ENCODE data around the gene TRIM33. TPM values are rescaled to one million over a fixed set of nuclear protein-coding genes. Genes with fewer than 3 reads are reported as not detected.

TRIM33 gene
- polyA plus RNA-seq, 1 of the 3 experiments (the other 2 are of a cell fraction), result 6.3 TPM

DNA sequence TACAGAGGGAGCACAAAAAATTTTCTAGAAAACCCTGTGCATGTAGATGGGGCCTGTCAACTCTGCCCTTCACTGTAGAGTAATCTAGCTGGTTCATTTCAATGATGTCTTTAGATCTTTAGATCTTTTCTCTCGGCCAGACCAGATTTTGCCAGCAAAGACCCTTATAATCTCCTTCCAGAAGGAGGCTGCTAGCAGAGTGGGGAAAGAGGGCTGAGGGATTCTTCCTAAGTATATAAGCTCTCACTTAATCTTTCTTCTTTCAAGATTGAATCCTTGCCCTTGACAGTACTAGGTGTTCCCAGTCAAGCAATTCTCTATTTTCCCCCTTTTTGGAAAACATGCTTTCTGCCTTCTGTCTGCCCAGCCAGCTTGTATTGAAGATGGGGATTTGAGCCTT lies 36.1 kb upstream of the TRIM33 start:
- ChIA-PET POLR2A (no interaction called here), CTCF (interaction anchor here (0.5 to 1.4 kb wide), 2 partner anchors 9 to 35 kb away, joined by 3 to 4 read pairs; no protein-coding TSS in a partner anchor)
- Histone ChIP-seq H3K27me3 (ENCODE audit: insufficient read depth) (no peaks in the 10 kb centered on the region), H3K9me2 (no peaks in the 10 kb centered on the region), H3K27ac (ENCODE audit: low read depth in 2 of 2, low read length in 1 of 2) (no peak overlapping the region), H3K36me3 (replicated peaks in 1 of 2; ENCODE audit: control insufficient read depth in 1 of 2, insufficient read depth in 2 of 2, low read length in 1 of 2) (no peaks in the 10 kb centered on the region), H3K9me3 (no peaks in the 10 kb centered on the region), H3K79me2 (ENCODE audit: insufficient read depth) (no peaks in the 10 kb centered on the region), H3K4me3 (ENCODE audit: low read depth in 2 of 2, low read length in 1 of 2) (no peak overlapping the region), H3K4me1 (ENCODE audit: control insufficient read depth in 1 of 2, insufficient read depth in 2 of 2, low read depth in 1 of 2, low read length in 1 of 2) (no peaks in the 10 kb centered on the region), H3F3A (replicated peaks; ENCODE audit: insufficient read depth) (no peaks in the 10 kb centered on the region), H2AFZ (ENCODE audit: low read depth) (no peak overlapping the region), H3K9ac (no peak overlapping the region), H3K4me2 (no peak overlapping the region), H4K20me1 (ENCODE audit: insufficient read depth) (no peaks in the 10 kb centered on the region)
- 29% methylated on average over 1 of the region's 1 CpG for WGBS (ENCODE audit: low lambda C conversion rate)
- TF ChIP-seq EP300 (IDR thresholded peaks at IDR 0.05; ENCODE audit: borderline replicate concordance in 1 of 2, low read depth in 1 of 2, low read length in 1 of 2) (no peak), RAD21 (IDR thresholded peaks at IDR 0.05; ENCODE audit: low read length) (no peak), RCOR1 (IDR thresholded peaks at IDR 0.05; ENCODE audit: low read length) (no peak), GATA2 (CRISPR knock-in tag; IDR thresholded peaks at IDR 0.05) (no peak), RXRA (IDR thresholded peaks at IDR 0.05; ENCODE audit: borderline replicate concordance, low read depth) (no peak), TEAD4 (IDR thresholded peaks at IDR 0.05; ENCODE audit: borderline replicate concordance, insufficient read depth) (no peak), CHD2 (IDR thresholded peaks at IDR 0.05; ENCODE audit: low read length, partially characterized antibody) (no peak), GABPA (IDR thresholded peaks at IDR 0.05; ENCODE audit: low read depth) (no peak), FOXM1 (IDR thresholded peaks at IDR 0.05; ENCODE audit: low read depth) (no peak), SIN3A (IDR thresholded peaks at IDR 0.05; ENCODE audit: borderline replicate concordance, low read depth, low read length) (no peak), YY1 (IDR thresholded peaks at IDR 0.05; ENCODE audit: low read depth) (no peak), ELF1 (IDR thresholded peaks at IDR 0.05) (no peak), NRF1 (IDR thresholded peaks at IDR 0.05; ENCODE audit: low read depth, low read length) (no peak), SMC3 (IDR thresholded peaks at IDR 0.05; ENCODE audit: low read depth, low read length) (no peak), TAF1 (IDR thresholded peaks at IDR 0.05; ENCODE audit: borderline replicate concordance, low read depth, low read length) (no peak)
- TF ChIP-seq, protein P1, sequence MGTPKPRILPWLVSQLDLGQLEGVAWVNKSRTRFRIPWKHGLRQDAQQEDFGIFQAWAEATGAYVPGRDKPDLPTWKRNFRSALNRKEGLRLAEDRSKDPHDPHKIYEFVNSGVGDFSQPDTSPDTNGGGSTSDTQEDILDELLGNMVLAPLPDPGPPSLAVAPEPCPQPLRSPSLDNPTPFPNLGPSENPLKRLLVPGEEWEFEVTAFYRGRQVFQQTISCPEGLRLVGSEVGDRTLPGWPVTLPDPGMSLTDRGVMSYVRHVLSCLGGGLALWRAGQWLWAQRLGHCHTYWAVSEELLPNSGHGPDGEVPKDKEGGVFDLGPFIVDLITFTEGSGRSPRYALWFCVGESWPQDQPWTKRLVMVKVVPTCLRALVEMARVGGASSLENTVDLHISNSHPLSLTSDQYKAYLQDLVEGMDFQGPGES (IDR thresholded peaks at IDR 0.05; ENCODE audit: low read depth, low read length), result no peak
- TF ChIP-seq, protein P2, sequence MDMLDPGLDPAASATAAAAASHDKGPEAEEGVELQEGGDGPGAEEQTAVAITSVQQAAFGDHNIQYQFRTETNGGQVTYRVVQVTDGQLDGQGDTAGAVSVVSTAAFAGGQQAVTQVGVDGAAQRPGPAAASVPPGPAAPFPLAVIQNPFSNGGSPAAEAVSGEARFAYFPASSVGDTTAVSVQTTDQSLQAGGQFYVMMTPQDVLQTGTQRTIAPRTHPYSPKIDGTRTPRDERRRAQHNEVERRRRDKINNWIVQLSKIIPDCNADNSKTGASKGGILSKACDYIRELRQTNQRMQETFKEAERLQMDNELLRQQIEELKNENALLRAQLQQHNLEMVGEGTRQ (IDR thresholded peaks at IDR 0.05; ENCODE audit: borderline replicate concordance, low read depth, low read length), result no peak
- TF ChIP-seq, protein P3, sequence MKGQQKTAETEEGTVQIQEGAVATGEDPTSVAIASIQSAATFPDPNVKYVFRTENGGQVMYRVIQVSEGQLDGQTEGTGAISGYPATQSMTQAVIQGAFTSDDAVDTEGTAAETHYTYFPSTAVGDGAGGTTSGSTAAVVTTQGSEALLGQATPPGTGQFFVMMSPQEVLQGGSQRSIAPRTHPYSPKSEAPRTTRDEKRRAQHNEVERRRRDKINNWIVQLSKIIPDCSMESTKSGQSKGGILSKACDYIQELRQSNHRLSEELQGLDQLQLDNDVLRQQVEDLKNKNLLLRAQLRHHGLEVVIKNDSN (IDR thresholded peaks at IDR 0.05; ENCODE audit: borderline replicate concordance, low read depth), result no peak
- TF ChIP-seq, protein P4, sequence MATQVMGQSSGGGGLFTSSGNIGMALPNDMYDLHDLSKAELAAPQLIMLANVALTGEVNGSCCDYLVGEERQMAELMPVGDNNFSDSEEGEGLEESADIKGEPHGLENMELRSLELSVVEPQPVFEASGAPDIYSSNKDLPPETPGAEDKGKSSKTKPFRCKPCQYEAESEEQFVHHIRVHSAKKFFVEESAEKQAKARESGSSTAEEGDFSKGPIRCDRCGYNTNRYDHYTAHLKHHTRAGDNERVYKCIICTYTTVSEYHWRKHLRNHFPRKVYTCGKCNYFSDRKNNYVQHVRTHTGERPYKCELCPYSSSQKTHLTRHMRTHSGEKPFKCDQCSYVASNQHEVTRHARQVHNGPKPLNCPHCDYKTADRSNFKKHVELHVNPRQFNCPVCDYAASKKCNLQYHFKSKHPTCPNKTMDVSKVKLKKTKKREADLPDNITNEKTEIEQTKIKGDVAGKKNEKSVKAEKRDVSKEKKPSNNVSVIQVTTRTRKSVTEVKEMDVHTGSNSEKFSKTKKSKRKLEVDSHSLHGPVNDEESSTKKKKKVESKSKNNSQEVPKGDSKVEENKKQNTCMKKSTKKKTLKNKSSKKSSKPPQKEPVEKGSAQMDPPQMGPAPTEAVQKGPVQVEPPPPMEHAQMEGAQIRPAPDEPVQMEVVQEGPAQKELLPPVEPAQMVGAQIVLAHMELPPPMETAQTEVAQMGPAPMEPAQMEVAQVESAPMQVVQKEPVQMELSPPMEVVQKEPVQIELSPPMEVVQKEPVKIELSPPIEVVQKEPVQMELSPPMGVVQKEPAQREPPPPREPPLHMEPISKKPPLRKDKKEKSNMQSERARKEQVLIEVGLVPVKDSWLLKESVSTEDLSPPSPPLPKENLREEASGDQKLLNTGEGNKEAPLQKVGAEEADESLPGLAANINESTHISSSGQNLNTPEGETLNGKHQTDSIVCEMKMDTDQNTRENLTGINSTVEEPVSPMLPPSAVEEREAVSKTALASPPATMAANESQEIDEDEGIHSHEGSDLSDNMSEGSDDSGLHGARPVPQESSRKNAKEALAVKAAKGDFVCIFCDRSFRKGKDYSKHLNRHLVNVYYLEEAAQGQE (IDR thresholded peaks at IDR 0.05; ENCODE audit: low read depth, low read length), result no peak
- TF ChIP-seq, protein P5, sequence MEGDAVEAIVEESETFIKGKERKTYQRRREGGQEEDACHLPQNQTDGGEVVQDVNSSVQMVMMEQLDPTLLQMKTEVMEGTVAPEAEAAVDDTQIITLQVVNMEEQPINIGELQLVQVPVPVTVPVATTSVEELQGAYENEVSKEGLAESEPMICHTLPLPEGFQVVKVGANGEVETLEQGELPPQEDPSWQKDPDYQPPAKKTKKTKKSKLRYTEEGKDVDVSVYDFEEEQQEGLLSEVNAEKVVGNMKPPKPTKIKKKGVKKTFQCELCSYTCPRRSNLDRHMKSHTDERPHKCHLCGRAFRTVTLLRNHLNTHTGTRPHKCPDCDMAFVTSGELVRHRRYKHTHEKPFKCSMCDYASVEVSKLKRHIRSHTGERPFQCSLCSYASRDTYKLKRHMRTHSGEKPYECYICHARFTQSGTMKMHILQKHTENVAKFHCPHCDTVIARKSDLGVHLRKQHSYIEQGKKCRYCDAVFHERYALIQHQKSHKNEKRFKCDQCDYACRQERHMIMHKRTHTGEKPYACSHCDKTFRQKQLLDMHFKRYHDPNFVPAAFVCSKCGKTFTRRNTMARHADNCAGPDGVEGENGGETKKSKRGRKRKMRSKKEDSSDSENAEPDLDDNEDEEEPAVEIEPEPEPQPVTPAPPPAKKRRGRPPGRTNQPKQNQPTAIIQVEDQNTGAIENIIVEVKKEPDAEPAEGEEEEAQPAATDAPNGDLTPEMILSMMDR (IDR thresholded peaks at IDR 0.05), result no peak
- no peak for DNase-seq
